Stimulated activated CD8-positive, alpha-beta memory T cell treated with anti-CD3 and anti-CD28 coated beads, Interleukin-15, amount 100 ng/mL, for 24 hours (primary cell): Measurements from ENCODE around the gene LLGL2.

Experiments used
- DNase-seq: peaks from one replicate; pipeline ENCODE4 v3.0.0-alpha.2; 2020; ENCODE audit warnings: low read depth

LLGL2 gene

GRCh38 chr17:75492555-75493168 is 32.8 kb upstream of the LLGL2 start:
- DNase-seq = no peak

DNA sequence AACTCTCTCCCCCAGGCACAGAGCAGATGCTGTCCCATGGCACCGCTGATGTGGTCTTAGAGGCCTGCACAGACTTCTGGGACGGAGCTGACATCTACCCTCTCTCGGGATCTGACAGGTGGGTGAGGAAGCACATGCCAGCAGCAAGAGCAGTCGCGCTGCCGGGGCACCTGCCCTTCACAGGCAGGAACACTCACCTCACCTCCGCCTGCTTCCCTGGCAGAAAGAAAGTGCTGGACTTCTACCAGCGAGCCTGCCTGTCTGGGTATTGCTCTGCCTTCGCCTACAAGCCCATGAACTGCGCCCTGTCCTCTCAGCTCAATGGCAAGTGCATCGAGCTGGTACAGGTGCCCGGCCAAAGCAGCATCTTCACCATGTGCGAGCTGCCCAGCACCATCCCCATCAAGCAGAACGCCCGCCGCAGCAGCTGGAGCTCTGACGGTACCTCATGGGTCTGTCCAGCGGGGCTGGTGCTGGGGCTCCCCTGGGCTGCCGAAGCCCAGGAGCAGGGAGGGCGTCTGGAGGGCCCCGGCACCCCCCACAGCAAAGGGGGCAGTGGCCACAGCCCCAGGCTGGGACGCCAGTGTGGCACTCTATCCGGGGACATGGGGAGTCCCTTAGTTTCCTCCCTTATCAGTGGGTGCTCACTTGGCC is 31.9 kb upstream of the LLGL2 start:
- DNase-seq = no peak

DNA sequence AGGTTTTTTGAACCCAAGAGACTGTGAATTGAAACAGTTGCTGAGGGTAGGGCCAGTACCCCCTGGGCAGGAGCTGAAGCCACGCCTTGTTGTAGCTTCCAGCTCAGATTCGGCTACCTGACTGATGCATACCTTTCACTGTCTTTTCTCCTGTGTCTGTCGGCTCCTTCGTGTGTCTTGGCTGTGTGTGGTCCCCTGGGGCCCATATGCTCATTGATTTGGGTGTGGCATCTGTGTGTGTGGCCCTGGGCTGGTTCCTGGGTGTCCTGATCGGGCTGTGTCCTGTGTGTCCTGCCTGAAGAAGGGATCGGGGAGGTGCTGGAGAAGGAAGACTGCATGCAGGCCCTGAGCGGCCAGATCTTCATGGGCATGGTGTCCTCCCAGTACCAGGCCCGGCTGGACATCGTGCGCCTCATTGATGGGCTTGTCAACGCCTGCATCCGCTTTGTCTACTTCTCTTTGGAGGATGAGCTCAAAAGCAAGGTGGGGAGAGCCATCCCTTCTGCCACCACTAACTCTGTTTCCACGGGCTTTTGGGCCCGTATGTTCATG is 31.1 kb upstream of the LLGL2 start:
- no peak for DNase-seq

DNA sequence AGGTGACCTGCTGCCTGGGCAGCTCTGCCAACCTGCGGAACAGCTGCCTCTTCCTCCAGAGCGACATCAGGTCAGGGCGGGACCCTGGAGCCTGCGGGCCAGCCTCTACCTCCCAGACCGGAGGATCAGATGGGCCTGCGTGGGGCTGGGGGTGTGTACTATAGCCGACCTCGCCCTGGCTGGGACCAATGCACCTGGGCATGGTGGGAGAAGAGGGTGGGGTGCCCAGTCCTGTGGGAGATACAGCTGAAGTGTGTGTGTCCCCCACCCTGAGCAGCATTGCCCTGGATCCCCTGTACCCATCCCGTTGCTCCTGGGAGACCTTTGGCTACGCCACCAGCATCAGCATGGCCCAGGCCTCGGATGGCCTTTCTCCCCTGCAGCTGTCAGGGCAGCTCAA is 29.5 kb upstream of the LLGL2 start:
- no peak for DNase-seq

DNA sequence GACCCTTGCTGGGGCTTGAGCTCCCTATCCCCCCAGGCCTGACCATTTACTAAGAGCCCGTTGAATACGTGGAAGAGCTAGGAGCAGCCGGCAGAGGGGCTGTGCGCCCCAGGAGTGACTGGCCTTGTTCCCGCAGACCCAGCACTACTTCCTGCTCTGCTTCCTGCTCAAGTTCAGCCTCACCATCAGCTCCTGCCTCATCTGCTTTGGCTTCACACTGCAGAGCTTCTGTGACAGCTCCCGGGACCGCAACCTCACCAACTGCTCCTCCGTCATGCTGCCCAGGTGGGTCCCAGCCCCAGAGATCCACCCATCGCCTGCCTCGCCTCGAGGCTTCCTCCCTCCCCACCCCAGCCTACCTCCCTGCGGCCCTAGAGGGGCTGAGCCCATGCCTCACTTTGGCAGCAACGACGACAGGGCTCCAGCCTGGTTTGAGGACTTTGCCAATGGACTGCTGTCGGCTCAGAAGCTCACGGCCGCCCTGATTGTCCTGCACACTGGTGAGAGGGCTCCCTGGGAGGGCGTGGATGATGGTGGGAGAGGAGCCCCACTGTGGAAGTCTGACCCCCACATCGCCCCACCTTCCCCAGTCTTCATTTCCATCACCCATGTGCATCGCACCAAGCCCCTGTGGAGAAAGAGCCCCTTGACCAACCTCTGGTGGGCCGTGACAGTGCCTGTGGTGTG is 27.3 kb upstream of the LLGL2 start:
- DNase-seq = no peak

- no peak for DNase-seq
Observed at GRCh38 chr17:75498726-75499213, 26.7 kb upstream of the LLGL2 start.

GRCh38 chr17:75499313-75500022 is 26.0 kb upstream of the LLGL2 start:
- no peak for DNase-seq

DNA sequence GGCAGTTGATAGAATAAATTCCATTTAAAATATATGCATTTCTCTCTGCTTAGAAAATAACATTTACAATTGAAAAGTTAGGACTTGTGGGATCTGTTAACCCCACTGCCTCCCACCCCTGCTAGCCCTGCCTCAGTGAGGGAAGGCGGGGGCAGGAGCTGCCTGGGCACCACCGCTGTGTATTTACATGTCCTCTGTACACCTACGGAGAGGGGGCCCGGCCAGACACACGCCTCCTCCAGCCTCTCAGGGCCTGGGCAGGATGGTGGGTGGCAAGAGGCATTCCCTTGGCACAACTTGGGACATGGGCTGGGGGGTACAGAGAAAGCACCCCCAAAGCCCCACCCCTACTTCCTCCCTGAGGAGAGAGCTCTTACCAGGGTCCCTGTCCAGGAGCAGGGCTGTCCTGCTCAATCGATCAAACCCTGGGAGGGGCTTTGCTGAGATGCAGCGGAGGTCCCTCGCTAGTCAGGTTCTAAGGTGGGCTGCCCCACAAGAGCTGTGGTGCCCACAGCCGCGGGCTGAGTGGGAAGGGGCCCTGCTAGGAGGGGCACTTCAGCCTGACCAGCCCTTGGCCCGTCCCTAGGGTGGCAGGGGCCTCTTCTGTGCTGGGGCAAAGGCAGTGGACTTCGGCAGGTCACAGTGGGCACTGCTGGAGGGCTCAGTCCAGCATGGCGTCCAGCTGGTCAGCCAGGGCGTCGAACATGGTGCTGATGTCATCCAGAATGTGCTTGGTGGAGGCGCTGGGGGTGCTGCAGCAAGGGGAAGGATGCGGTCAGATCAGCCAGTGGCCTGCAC is 24.9 kb upstream of the LLGL2 start:
- no peak for DNase-seq

DNA sequence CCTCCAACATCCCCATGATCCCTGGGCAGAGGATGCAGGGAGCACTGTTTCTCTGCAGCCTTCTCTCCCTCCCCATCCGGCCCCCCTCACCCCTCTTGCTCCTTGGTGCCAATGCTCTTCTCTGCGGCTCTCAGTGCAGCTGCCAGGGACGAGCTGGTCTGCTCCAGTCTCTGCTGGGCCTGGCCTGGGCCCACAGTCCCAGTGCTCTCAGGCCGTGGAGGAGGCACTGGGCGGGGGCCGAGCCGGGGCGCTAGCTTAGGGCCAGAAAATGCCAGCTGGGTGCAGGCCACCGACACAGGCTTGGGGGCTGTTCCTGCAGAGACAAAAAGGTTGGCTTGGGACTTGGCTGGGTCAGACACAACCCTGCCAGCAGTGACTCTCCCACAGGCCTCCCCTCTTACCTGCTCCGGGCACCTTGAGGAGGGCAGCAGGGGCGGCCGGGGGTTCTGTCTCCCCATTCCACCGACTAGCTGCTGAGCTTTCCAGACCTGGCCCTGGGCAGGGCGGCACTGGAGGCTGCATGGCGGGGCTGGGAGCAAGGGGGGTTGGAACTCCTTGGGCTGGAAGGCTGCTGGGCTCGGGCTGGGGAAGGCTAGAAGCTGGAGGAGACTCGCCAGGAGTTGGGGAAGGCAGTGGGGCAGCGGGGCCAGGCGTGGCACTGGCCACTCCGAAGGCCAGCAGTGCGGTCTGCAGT is 24.0 kb upstream of the LLGL2 start:
- DNase-seq = no peak

DNA sequence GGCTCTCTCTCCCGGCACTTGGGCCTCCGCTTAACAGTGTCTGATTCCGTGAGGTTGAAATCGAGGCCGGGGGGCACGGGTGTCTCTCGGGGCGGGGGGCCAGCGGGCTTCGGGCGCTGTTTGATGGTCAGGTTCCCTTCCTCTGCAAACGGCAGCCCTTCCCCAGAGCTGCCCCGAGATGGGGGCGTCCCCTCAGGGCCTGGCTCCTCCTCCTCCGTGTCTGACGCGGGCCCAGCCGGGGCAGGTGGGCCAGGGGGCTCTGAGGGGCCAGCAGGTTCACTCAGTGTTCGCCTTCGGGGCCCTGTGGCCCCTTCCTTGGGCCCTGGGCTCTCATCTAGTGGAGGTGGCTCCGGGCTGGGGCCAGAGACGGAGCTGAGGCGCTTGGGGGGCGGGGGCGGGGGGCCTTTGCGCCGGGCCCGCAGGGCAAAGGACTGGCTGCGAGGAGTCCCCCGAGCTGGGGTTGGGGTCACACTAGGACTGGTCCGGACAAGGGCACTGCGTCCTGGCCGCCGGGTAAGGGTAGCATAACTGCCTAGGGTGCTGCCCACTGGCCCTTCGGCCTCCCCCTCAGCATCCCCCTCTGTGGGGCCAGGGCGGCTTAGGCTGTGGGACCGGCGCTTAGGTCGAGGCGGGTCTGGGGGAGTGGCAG is 23.3 kb upstream of the LLGL2 start:
- DNase-seq = no peak

DNA sequence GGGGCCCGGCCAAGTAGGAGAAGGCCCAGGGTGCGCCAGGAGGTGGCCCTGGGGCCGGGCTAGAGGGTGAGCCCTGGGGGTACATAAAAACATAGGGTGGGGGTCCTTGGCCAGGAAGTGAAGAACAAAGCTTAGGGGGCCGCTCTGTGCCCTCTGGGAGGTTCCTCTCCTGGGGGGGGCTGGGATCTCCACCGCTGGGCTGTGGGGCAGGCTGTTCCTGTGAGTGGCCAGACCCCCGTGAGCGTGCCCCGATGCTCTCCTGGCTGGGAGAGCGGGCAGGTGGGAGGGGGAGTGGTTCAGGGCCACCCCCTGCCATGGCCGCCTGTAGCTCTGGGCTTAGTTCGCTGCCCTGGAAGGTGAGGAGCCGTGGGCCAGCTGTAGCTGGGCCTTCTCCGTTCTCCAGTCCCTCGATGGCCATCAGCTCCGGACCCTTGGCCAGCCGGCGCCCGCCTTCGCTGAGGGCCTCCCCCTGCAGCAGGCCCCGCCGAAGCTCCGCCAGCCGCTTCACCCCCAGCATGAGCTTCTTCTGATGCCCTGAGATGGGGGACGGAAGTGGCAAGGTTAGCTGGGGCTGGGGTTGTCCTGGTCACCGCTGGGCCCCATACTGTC is 22.7 kb upstream of the LLGL2 start:
- DNase-seq = no peak

DNA sequence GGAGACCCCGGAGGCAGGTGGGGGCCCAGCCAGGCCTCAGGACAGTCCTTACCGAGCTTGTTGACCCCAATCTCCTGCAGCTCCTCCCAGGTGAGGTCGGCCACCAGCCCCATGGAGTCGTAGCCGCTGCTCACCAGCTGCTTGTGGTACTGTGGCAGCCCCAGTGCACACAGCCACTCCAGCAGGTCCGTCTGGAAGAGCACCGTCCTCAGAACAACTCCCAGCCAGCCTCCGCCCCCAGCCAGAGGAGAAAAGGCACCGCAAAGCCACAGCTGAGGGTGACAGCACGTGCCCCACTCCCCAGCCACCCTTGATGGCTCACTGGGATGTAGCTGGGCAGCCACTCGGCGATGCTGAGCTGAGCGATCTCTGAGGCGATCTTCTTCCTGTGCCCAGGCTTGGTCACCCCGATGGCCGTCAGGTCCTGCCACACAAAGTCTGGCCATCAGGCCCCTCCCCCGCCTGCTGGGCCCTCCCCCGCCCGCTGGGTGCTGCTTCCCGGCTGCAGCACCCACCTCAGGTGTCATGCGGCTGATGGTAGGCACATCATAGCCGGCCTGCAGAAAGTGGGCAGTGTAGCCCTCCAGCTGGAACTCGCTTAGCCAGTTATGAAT is 22.1 kb upstream of the LLGL2 start:
- no peak for DNase-seq

DNA sequence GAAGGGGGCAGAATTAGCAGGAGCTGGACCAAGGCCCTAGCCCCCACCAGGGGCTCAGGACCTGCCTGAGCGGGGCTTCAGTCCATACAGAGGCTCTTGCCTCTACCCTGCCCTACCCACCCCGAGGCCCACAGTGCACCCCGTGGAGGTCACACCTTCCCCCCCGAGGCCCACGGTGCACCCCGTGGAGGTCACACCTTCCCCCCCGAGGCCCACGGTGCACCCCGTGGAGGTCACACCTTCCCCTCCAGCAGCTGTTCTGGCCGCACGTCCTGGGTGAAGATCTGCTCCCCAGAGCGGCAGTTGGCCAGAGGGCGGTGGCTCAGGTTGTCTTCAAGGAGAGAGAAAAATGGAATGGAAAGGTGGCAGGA is 21.5 kb upstream of the LLGL2 start:
- no peak for DNase-seq

DNA sequence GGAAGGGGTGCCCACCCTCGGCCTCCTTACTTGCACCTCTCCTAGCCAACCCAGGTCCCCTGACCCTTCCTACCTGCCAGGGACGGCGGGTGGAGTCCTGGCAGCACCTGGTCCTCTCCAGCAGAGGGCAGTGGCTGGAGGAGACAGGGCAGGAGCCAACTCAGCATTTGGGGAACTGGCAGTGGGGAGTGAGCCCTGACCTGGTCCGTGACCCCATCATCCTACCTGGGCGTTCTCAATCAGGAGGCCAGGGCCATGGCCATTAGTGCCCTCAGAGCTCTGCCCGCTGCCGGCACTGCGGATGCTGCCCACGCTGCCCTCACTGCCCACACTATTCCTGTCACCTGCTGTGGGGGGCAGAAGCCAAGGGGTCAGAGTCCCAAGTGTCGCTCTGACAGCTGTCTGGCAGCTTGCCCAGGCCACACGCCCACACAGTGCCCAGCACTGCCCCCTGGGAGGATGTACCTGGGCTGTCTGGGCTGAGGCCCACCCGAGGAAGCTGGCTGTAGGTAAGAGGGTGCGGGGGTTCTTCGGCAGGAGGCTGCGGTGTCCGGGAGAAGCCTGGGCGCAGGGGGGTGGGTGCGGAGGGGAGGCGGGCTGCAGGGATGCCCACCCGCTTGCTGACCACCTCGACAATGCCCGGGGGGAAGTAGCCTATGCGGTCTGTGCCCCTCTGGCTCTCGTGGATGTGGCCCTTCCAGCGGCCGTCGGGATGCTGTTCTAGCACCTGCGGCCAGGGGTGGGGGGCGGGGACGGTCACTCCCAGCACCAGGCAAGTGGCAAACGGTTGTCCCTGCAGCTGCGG is 20.9 kb upstream of the LLGL2 start:
- DNase-seq = no peak

DNA sequence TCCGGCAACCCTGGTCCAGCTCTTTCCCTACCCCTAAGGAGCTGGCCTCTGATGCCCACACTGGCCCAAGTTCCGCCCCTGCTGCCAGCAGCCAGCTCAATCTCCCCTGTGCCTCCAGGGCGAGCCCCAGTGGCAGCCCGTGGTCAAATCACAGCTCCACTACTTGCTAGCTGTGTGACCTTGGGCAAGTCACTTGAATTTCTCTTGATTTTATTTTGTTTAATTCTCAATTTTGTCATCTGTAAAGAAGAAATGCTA is 20.4 kb upstream of the LLGL2 start:
- no peak for DNase-seq

DNA sequence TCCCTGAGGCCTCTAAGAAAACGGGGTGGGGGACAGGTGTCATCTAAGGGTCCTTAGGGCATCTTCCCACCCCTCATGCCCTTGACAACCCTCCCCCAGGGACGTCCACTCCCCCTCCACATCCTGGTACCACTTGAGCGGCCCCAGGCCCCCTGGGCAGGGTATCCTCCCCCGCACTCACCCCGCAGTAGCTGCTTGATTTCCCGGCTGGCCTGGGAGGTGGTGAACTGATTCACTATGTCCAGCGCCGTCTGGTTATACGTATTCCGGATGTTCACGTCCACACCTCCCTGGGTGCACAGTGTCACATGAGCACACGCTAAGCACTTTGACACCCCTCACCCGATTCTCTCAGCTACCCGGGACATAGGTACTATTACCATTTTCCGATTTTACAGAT is 19.9 kb upstream of the LLGL2 start:
- no peak for DNase-seq

DNA sequence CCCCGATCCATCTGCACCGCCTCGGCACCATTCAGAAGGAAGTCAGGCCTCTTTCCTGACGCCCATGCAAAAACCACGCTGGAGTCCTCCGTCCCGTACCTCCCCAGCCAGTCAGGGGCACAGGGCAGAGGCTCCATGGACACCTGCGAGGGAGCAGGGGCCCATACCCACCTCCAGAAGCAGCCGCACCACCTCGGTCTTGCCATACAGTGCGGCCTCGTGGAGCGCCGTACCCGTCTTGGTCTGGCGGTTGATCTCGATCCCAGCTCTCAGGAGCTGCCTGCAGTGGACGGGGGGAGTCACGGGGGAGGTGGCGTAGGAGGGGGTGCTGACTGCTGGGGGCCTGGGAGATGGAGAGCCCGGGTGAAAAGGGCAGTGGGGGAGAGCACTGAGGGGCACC is 19.4 kb upstream of the LLGL2 start:
- DNase-seq = no peak

DNA sequence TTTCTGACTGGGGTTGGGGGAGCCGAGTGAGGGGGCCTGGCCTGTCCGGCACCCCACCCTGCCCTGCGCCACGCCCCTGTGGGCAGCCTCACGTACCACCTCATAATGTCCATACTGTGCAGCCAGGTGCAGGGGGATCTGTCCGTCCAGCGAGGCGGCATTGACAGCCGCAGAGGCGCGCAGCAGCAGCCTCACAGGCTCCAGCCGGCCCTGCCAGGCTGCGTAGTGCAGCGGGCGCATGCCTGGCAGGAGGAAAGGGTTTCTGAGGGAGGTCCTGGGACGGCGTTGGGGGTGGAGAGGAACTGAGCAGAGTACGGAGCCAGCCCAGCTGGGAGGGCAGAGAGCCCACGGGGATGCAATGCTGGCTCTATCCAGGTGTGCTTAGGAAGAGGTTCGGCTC is 18.6 kb upstream of the LLGL2 start:
- no peak for DNase-seq
